Caco-2 (cell line): ENCODE results near the gene TMEM223. TPM values are rescaled to one million over a fixed set of nuclear protein-coding genes. Genes with fewer than 3 reads are reported as not detected.

Experiments used
- BruUV-seq: library from RNA; stranded (reverse); fragments of 400-500 nt; replicated peaks from 2 replicates; lab custom pipeline; 2021; lab: Mats Ljungman, UMichigan
- CTCF ChIA-PET: fragments of 300-600 bp; sonication (Branson Sonifier 250); formaldehyde crosslinking; loops from one replicate; lab custom pipeline; 2022; ENCODE audit warnings: antibody characterized with exemption; lab: Charles Lee
- POLR2A ChIA-PET: fragments of 300-600 bp; sonication (Branson Sonifier 250); formaldehyde crosslinking; loops from one replicate; lab custom pipeline; 2022; ENCODE audit warnings: antibody characterized with exemption; lab: Charles Lee
- DNase-seq, 2 experiments: peaks; one replicate each; pipeline versions ENCODE4 v3.0.0 to v3.0.0-alpha.2; 2020 to 2022
- H3K27me3 ChIP-seq: replicated peaks from 2 replicates; pipeline ENCODE4 v1.6.0; 2011; ENCODE audit warnings: low read length; ENCODE audit not compliant: control insufficient read depth, insufficient read depth
- H3K36me3 ChIP-seq: 2 replicates; pipeline ENCODE4 v1.5.1; 2011; ENCODE audit warnings: low read length; ENCODE audit not compliant: control insufficient read depth, insufficient read depth
- H3K4me1 ChIP-seq: fragments of 250-450 bp; sonication (Bioruptor Pico); 2 replicates; pipeline ENCODE4 v1.5.1; 2020; ENCODE audit warnings: mild to moderate bottlenecking
- H3K4me3 ChIP-seq: 2 replicates; pipeline ENCODE4 v1.5.1; 2011; ENCODE audit warnings: low read depth, mild to moderate bottlenecking, control low read depth, low read length
- H3K9me3 ChIP-seq: fragments of 250-450 bp; sonication (Bioruptor Pico); 2 replicates; pipeline ENCODE4 v1.5.1; 2020; ENCODE audit warnings: mild to moderate bottlenecking, moderate library complexity
- H3K27ac Mint-ChIP-seq: one replicate; pipeline ENCODE4 v1.8.0; 2022; ENCODE audit warnings: mixed read lengths; ENCODE audit not compliant: unreplicated experiment
- H3K27me3 Mint-ChIP-seq: one replicate; pipeline ENCODE4 v1.8.0; 2022; ENCODE audit warnings: mixed read lengths; ENCODE audit not compliant: insufficient read depth, unreplicated experiment
- H3K36me3 Mint-ChIP-seq: one replicate; pipeline ENCODE4 v1.8.0; 2022; ENCODE audit warnings: mild to moderate bottlenecking, mixed read lengths; ENCODE audit not compliant: insufficient read depth, unreplicated experiment
- H3K4me1 Mint-ChIP-seq: one replicate; pipeline ENCODE4 v1.8.0; 2022; ENCODE audit warnings: low read depth, mixed read lengths; ENCODE audit not compliant: unreplicated experiment
- H3K4me3 Mint-ChIP-seq: one replicate; pipeline ENCODE4 v1.8.0; 2022; ENCODE audit warnings: mild to moderate bottlenecking, moderate library complexity, mixed read lengths; ENCODE audit not compliant: unreplicated experiment
- H3K9me3 Mint-ChIP-seq: one replicate; pipeline ENCODE4 v1.8.0; 2022; ENCODE audit warnings: mixed read lengths; ENCODE audit not compliant: unreplicated experiment
- CTCF ChIP-seq, 2 experiments: fragments of 200-600 bp in 1 of 2; IDR thresholded peaks; 1 replicate in 1 of 2; 2 replicates in 1 of 2; pipeline versions ENCODE4 v1.5.1 to v1.8.0; 2011 to 2022; ENCODE audit warnings: antibody characterized with exemption in 1 of 2, control low read depth in 1 of 2, inconsistent platforms in 1 of 2, low read depth in 1 of 2, low read length in 1 of 2, mild to moderate bottlenecking in 1 of 2, moderate library complexity in 1 of 2; ENCODE audit not compliant: insufficient read depth in 1 of 2, severe bottlenecking in 1 of 2, unreplicated experiment in 1 of 2
- intact Hi-C: fragments of 100-400 bp; cut with micrococcal nuclease; formaldehyde crosslinking; loops from one replicate; pipeline ENCODE4 v1.10.0; 2022; ENCODE audit not compliant: unreplicated experiment
- total RNA-seq: library from RNA; stranded (reverse); gene quantifications from 2 replicates; pipeline ENCODE4 v1.2.3, GENCODE V29; 2022

Gene TMEM223
- total RNA-seq, 1 experiment from 2014 or later, result 22.7 TPM

DNA sequence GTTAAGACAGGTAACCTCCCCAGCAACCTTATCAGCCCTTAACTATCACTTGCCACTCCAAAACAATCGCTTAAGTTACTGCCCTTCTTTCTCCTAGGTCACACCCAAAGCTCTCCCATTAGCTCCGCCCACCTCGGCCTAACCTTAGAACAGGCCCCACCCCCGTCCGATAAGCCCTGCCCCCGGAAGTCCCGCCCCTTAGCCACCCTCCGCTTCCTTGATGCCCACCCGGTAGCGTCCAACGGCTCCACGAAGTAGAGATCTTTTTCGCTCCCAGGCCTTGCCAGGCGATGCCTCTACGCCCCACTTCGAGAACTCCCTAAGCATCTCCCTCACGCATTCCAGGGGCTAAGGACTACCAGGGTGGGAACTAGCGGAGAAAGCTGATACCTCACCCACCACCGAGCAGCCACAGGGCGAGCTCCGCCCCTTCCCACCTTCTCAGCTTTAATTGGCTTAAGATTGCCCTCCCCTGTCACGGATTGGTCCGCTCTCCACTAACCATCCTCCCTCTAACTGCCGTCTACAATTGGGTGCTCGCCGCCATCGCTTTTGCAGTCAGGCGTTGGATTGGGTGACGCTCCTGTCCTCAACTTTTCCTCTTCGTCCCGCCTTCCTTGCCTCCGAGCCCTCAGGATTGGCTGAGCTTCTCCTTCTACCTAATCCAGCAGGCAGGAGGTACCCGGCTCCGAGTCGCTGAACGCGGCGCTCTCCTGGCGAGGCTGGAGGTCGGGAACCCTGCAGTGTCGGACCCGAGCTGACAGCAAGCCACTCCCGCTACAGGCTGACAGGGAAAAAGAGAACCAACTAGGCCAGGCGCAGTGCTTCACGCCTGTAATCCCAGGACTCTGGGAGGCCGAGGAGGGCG lies 37.8 kb downstream of the TMEM223 start, which contains the start of gene ZBTB3:
ZBTB3 (minus strand) TSS at position 425 of the 868 bp plus-strand sequence. CDS start 496 bp downstream, outside the sequence.
- H3K4me1 ChIP-seq, result peaks cover 9% of the 10 kb centered on the region; the same call in 1 of the 2 replicates
- Mint-ChIP-seq H3K4me3 (peak within 1 kb of the TSS; percentile 97), H3K9me3 (no peaks in the 10 kb centered on the region), H3K36me3 (peaks cover 23% of the 10 kb centered on the region), H3K4me1 (no peaks in the 10 kb centered on the region), H3K27me3 (no peaks in the 10 kb centered on the region), H3K27ac (peak within 1 kb of the TSS; percentile 95)
- DNase-seq, result peak; percentile 98 to 99
- no peaks in the 10 kb centered on the region for H3K9me3 ChIP-seq
- H3K27me3 ChIP-seq, result no peaks in the 10 kb centered on the region
- no TSS peak for BruUV-seq
- H3K4me3 ChIP-seq, result peak within 1 kb of the TSS; percentile 56
- TF ChIP-seq CTCF (IDR thresholded peaks at IDR 0.05; ENCODE audit: insufficient read depth in 1 of 2, low read depth in 1 of 2, low read length in 1 of 2, severe bottlenecking in 1 of 2, unreplicated experiment in 1 of 2), result no peak
- H3K36me3 ChIP-seq, result peaks cover 3% of the 10 kb centered on the region
- intact Hi-C loops, result loop anchor here (1.0 to 2.0 kb wide), 2 partner anchors 7 to 25 kb away; partner anchors contain the start of genes POLR2G and TTC9C
- ChIA-PET CTCF (interaction anchor here (0.5 to 1.7 kb wide), 17 partner anchors 8 to 359 kb away, joined by 3 to 48 read pairs (median 5); partner anchors contain the start of genes HNRNPUL2, MTA2, POLR2G and TAF6L), POLR2A (interaction anchor here (0.6 to 2.1 kb wide), 30 partner anchors 8 to 273 kb away, joined by 3 to 71 read pairs (median 8); partner anchors contain the start of genes B3GAT3, C11orf98, CSKMT and EEF1G)

GRCh38 chr11:62752994-62753735 lies 38.6 kb downstream of the TMEM223 start:
- Histone ChIP-seq H3K4me1 (peaks cover 9% of the 10 kb centered on the region; the same call in 1 of the 2 replicates), H3K36me3 (peaks cover 3% of the 10 kb centered on the region), H3K27me3 (no peaks in the 10 kb centered on the region), H3K4me3 (peak overlapping the region; percentile 56), H3K9me3 (no peaks in the 10 kb centered on the region)
- Mint-ChIP-seq H3K27ac (peak overlapping the region; percentile 95), H3K4me3 (peak overlapping the region; percentile 97), H3K27me3 (no peaks in the 10 kb centered on the region), H3K9me3 (no peaks in the 10 kb centered on the region), H3K4me1 (no peaks in the 10 kb centered on the region), H3K36me3 (peaks cover 23% of the 10 kb centered on the region)
- intact Hi-C loops, result loop anchor here (1.0 to 2.0 kb wide), 2 partner anchors 8 to 24 kb away; partner anchors contain the start of genes POLR2G and TTC9C
- DNase-seq, result no peak
- TF ChIP-seq CTCF (IDR thresholded peaks at IDR 0.05; ENCODE audit: insufficient read depth in 1 of 2, low read depth in 1 of 2, low read length in 1 of 2, severe bottlenecking in 1 of 2, unreplicated experiment in 1 of 2), result no peak
- ChIA-PET POLR2A (interaction anchor here (0.6 to 2.1 kb wide), 29 partner anchors 8 to 273 kb away, joined by 3 to 71 read pairs (median 8); partner anchors contain the start of genes B3GAT3, C11orf98, CSKMT and EEF1G), CTCF (interaction anchor here (0.5 to 1.7 kb wide), 14 partner anchors 8 to 358 kb away, joined by 3 to 48 read pairs (median 4); partner anchors contain the start of genes HNRNPUL2, POLR2G, TAF6L and TMEM179B)
- BruUV-seq, result TSS peak; percentile 85
